IMR-90 (cell line): Measurements from ENCODE around the gene CARS2. TPM values are rescaled to one million over a fixed set of nuclear protein-coding genes. Genes with fewer than 3 reads are reported as not detected.

Source experiments
- ATAC-seq: fragments of 200-7000 bp; cut with Tn5 transposase; 2 replicates; pipeline ENCODE4 v1.9.1; 2020; ENCODE audit warnings: low read depth, mild to moderate bottlenecking, moderate library complexity
- BruUV-seq: library from RNA; stranded (reverse); fragments of 400-500 nt; replicated peaks from 2 replicates; lab custom pipeline; 2021; lab: Mats Ljungman, UMichigan
- CTCF ChIA-PET: fragments of 300-600 bp; formaldehyde crosslinking; extraction: SDS; loops from one replicate; lab custom pipeline; 2021; ENCODE audit warnings: antibody characterized with exemption; lab: Yijun Ruan, JAX
- POLR2A ChIA-PET: fragments of 300-600 bp; sonication (Branson Sonifier 250); formaldehyde crosslinking; loops from one replicate; lab custom pipeline; 2022; ENCODE audit warnings: antibody characterized with exemption; ENCODE audit not compliant: unreplicated experiment; lab: Charles Lee
- DNase-seq: peaks from one replicate; pipeline ENCODE4 v3.0.0; 2013
- H2AFZ ChIP-seq: replicated peaks from 2 replicates; pipeline ENCODE3; 2013; ENCODE audit warnings: low read length, mild to moderate bottlenecking; ENCODE audit not compliant: poor library complexity
- H2AK5ac ChIP-seq: 2 replicates; pipeline ENCODE4 v1.6.1; 2013; ENCODE audit warnings: low read depth, low read length, inconsistent platforms
- H2AK9ac ChIP-seq: replicated peaks from 2 replicates; pipeline ENCODE3; 2013; ENCODE audit warnings: mild to moderate bottlenecking, low read depth, low read length, moderate library complexity; ENCODE audit not compliant: poor library complexity
- H2BK120ac ChIP-seq: 2 replicates; pipeline ENCODE4 v1.6.1; 2013; ENCODE audit warnings: low read depth, low read length, inconsistent platforms
- H2BK15ac ChIP-seq: 3 replicates; pipeline ENCODE4 v1.6.1; 2013; ENCODE audit warnings: low read depth, low read length, inconsistent platforms
- H2BK20ac ChIP-seq: 2 replicates; pipeline ENCODE4 v1.6.1; 2013; ENCODE audit warnings: low read depth, mild to moderate bottlenecking, inconsistent platforms, low read length, moderate library complexity
- H2BK5ac ChIP-seq: 2 replicates; pipeline ENCODE4 v1.6.1; 2013; ENCODE audit warnings: mild to moderate bottlenecking, low read depth, low read length, inconsistent platforms; ENCODE audit not compliant: poor library complexity, severe bottlenecking
- H3K14ac ChIP-seq: replicated peaks from 2 replicates; pipeline ENCODE4 v1.6.1; 2013; ENCODE audit warnings: low read depth, low read length, inconsistent platforms
- H3K18ac ChIP-seq: 2 replicates; pipeline ENCODE4 v1.6.1; 2013; ENCODE audit warnings: low read depth, low read length, control low read depth
- H3K23ac ChIP-seq: 2 replicates; pipeline ENCODE4 v1.6.1; 2013; ENCODE audit warnings: low read depth, low read length, inconsistent platforms
- H3K27ac ChIP-seq: 2 replicates; pipeline ENCODE4 v1.5.1; 2013; ENCODE audit warnings: mild to moderate bottlenecking, control low read depth, low read length; ENCODE audit not compliant: insufficient read depth
- H3K27me3 ChIP-seq: 2 replicates; pipeline ENCODE4 v1.6.1; 2013; ENCODE audit warnings: low read length; ENCODE audit not compliant: control insufficient read depth, insufficient read depth
- H3K36me3 ChIP-seq: 2 replicates; pipeline ENCODE4 v1.6.1; 2013; ENCODE audit warnings: low read length, mixed read lengths; ENCODE audit not compliant: control insufficient read depth, insufficient read depth
- H3K4ac ChIP-seq: 2 replicates; pipeline ENCODE4 v1.6.1; 2013; ENCODE audit warnings: low read depth, low read length, inconsistent platforms
- H3K4me1 ChIP-seq: 2 replicates; pipeline ENCODE4 v1.6.1; 2013; ENCODE audit warnings: low read length, mixed read lengths; ENCODE audit not compliant: control insufficient read depth, insufficient read depth
- H3K4me2 ChIP-seq: 2 replicates; pipeline ENCODE4 v1.6.1; 2013; ENCODE audit warnings: low read depth, mild to moderate bottlenecking, control low read depth, low read length, moderate library complexity
- H3K4me3 ChIP-seq: 2 replicates; pipeline ENCODE4 v1.5.1; 2013; ENCODE audit warnings: low read depth, mild to moderate bottlenecking, control low read depth, low read length, moderate library complexity; ENCODE audit not compliant: insufficient read depth
- H3K56ac ChIP-seq: 2 replicates; pipeline ENCODE4 v1.6.1; 2013; ENCODE audit warnings: low read length, inconsistent platforms; ENCODE audit not compliant: insufficient read depth; ENCODE audit errors: extremely low read depth
- H3K79me1 ChIP-seq, 2 experiments: 2 replicates each; pipeline ENCODE4 v1.6.1; 2013; ENCODE audit warnings: low read length in 2 of 2, inconsistent platforms in 1 of 2, low read depth in 1 of 2
- H3K9ac ChIP-seq: 2 replicates; pipeline ENCODE4 v1.6.1; 2013; ENCODE audit warnings: low read depth, low read length, control low read depth
- H3K9me1 ChIP-seq: 2 replicates; pipeline ENCODE4 v1.6.1; 2013; ENCODE audit warnings: low read length, inconsistent platforms; ENCODE audit not compliant: insufficient read depth
- H3K9me3 ChIP-seq: 2 replicates; pipeline ENCODE4 v1.6.1; 2013; ENCODE audit warnings: low read length; ENCODE audit not compliant: control insufficient read depth, insufficient read depth
- H4K20me1 ChIP-seq: 2 replicates; pipeline ENCODE4 v1.6.1; 2013; ENCODE audit warnings: low read length, inconsistent platforms; ENCODE audit not compliant: insufficient read depth
- H4K5ac ChIP-seq: 2 replicates; pipeline ENCODE4 v1.6.1; 2013; ENCODE audit warnings: mild to moderate bottlenecking, low read depth, low read length, control low read depth
- H4K8ac ChIP-seq, 2 experiments: 2 replicates each; pipeline ENCODE4 v1.6.1; 2013; ENCODE audit warnings: low read depth in 2 of 2, low read length in 2 of 2, control low read depth in 1 of 2, inconsistent platforms in 1 of 2
- H4K91ac ChIP-seq: 2 replicates; pipeline ENCODE4 v1.6.1; 2013; ENCODE audit warnings: low read depth, low read length, inconsistent platforms; ENCODE audit not compliant: insufficient read depth
- CEBPB ChIP-seq: IDR thresholded peaks from 2 replicates; pipeline ENCODE4 v1.6.1; 2012; ENCODE audit warnings: low read depth, low read length, improper control_type of control experiment
- ELK1 ChIP-seq: fragments of 150-350 bp; IDR thresholded peaks from 2 replicates; pipeline ENCODE4 v1.6.1; 2016; ENCODE audit warnings: low read depth, mild to moderate bottlenecking, low read length, moderate library complexity, borderline replicate concordance
- RCOR1 ChIP-seq: IDR thresholded peaks from 2 replicates; pipeline ENCODE4 v1.6.1; 2012; ENCODE audit warnings: mild to moderate bottlenecking, low read length, improper control_type of control experiment; ENCODE audit not compliant: insufficient replicate concordance
- WGBS, 2 experiments: methylation state at CpG; one replicate each; pipeline versions ENCODE4 v1.1.5 to v1.1.7; 2013; ENCODE audit warnings: missing lambda C conversion rate in 2 of 2; ENCODE audit not compliant: insufficient read length in 1 of 2; ENCODE audit errors: extremely low coverage in 2 of 2; 5-methylcytosine and 5-hydroxymethylcytosine counted together
- dilution Hi-C: fragments of 300-500 bp; cut with HindIII; formaldehyde crosslinking; loops from one replicate; pipeline ENCODE4 v1.14.3; 2018; ENCODE audit warnings: low sequenced_read_pairs; ENCODE audit not compliant: unreplicated experiment
- in situ Hi-C: fragments of 300-500 bp; cut with MboI; formaldehyde crosslinking; loops from 3 replicates; pipeline ENCODE4 v1.14.3; 2019; ENCODE audit warnings: low sequenced_read_pairs, inconsistent platforms, mixed read lengths
- intact Hi-C: fragments of 100-400 bp; cut with micrococcal nuclease; formaldehyde crosslinking; loops from 2 replicates; pipeline ENCODE4 v1.10.0; 2022
- polyA plus RNA-seq, 3 experiments: library from polyadenylated mRNA; depleted of rRNA; stranded (reverse); fragments of >200 nt; gene quantifications; 2 replicates each; pipeline ENCODE4 v1.2.3, GENCODE V29; 2012; ENCODE audit warnings: low replicate concordance in 1 of 3
- total RNA-seq: library from RNA; depleted of rRNA; stranded (reverse); fragments of >200 nt; gene quantifications from 2 replicates; pipeline ENCODE4 v1.2.3, GENCODE V29; 2012

The CARS2 gene
- total and polyA plus RNA-seq, 2 of the 4 experiments (the other 2 are of a cell fraction), result 76.2 to 76.4 TPM

- Histone ChIP-seq H3K4me1 (no peaks in the 10 kb centered on the region), H3K36me3 (peaks cover 30% of the 10 kb centered on the region), H3K79me1 (peaks cover 7 to 26% of the 10 kb centered on the region in 2 experiments; a peak in 3 of 4 replicates), H3K27me3 (no peaks in the 10 kb centered on the region), H2AFZ (no peak overlapping the region), H3K23ac (no peak overlapping the region), H2AK9ac (no peak overlapping the region), H3K27ac (no peak overlapping the region), H3K9me1 (peaks cover 2% of the 10 kb centered on the region; the same call in 1 of the 2 replicates), H2BK5ac (no peak overlapping the region), H3K14ac (no peak overlapping the region), H3K9me3 (no peaks in the 10 kb centered on the region), H2BK20ac (no peak overlapping the region), H3K4ac (no peak overlapping the region), H3K4me2 (no peak overlapping the region), H2BK120ac (no peak overlapping the region), H3K9ac (no peak overlapping the region), H3K56ac (no peak overlapping the region), H4K91ac (no peak overlapping the region), H2AK5ac (no peak overlapping the region), H4K5ac (no peak overlapping the region), H4K20me1 (no peaks in the 10 kb centered on the region), H4K8ac (no peak overlapping the region), H2BK15ac (no peak overlapping the region), H3K18ac (no peak overlapping the region), H3K4me3 (no peak overlapping the region)
- ChIA-PET POLR2A (no interaction called here), CTCF (no interaction called here)
- ATAC-seq, result no peak
- no peak for DNase-seq
- BruUV-seq, result no TSS peak
- intact Hi-C loops (no loop called here), in situ Hi-C loops (no loop called here), dilution Hi-C loops (no loop called here)
- TF ChIP-seq CEBPB (no peak), ELK1 (no peak), RCOR1 (no peak)
- WGBS, 2 experiments, result 100% methylated on average over 4 of the region's 14 CpGs; no CpG with 5 or more reads in 1 of the 2 experiments
Measured at GRCh38 chr13:110650436-110650835, 55.5 kb downstream of the CARS2 start.
